Myocyte (in vitro differentiated cells): ENCODE results near the gene PDZD2. TPM values are rescaled to one million over a fixed set of nuclear protein-coding genes. Genes with fewer than 3 reads are reported as not detected.
"Not testable (repeated sequence)": the region's sequence is repeated elsewhere in the genome, so short reads cannot be mapped to it uniquely, and the experiment has no call there.

Experiments used
- DNase-seq: peaks from one replicate; pipeline ENCODE4 v3.0.0-alpha.2; 2012; ENCODE audit warnings: low read depth
- total RNA-seq: library from RNA; depleted of rRNA; stranded (reverse); fragments of >200 nt; gene quantifications from 2 replicates; pipeline ENCODE4 v1.2.3, GENCODE V29; 2014

The PDZD2 gene
- total RNA-seq, 1 donor from 2014 or later = not detected

GRCh38 chr5:31688515-31689092 lies 49.7 kb downstream of the PDZD2 start:
- no peak for DNase-seq

- DNase-seq = not testable (repeated sequence)
These were observed 52.5 kb downstream of the PDZD2 start for GRCh38 chr5:31691408-31691807.

GRCh38 chr5:31692561-31693221 lies 53.8 kb downstream of the PDZD2 start:
- DNase-seq = no peak

GRCh38 chr5:31698673-31699072 lies 59.7 kb downstream of the PDZD2 start:
- no peak for DNase-seq

- no peak for DNase-seq
These were observed 62.8 kb downstream of the PDZD2 start for GRCh38 chr5:31701642-31702299.

GRCh38 chr5:31702712-31703111 lies 63.8 kb downstream of the PDZD2 start:
- no peak for DNase-seq

GRCh38 chr5:31703757-31704156 lies 64.8 kb downstream of the PDZD2 start:
- no peak for DNase-seq

GRCh38 chr5:31706186-31706585 lies 67.3 kb downstream of the PDZD2 start:
- DNase-seq = no peak

GRCh38 chr5:31707329-31707728 lies 68.4 kb downstream of the PDZD2 start:
- no peak for DNase-seq

- no peak for DNase-seq
These were observed 69.2 kb downstream of the PDZD2 start for GRCh38 chr5:31708089-31708488.

GRCh38 chr5:31711363-31711762 lies 72.4 kb downstream of the PDZD2 start:
- no peak for DNase-seq

- DNase-seq = no peak
These were observed 73.1 kb downstream of the PDZD2 start for GRCh38 chr5:31711935-31712592.

- no peak for DNase-seq
These were observed 78.6 kb downstream of the PDZD2 start for GRCh38 chr5:31717561-31717960.

- peak; percentile 2 for DNase-seq
These were observed 81.1 kb downstream of the PDZD2 start for GRCh38 chr5:31720004-31720403.

GRCh38 chr5:31720811-31721345 lies 81.9 kb downstream of the PDZD2 start:
- no peak for DNase-seq

- DNase-seq = no peak
These were observed 83.2 kb downstream of the PDZD2 start for GRCh38 chr5:31722111-31722510.

GRCh38 chr5:31725996-31726395 lies 87.1 kb downstream of the PDZD2 start:
- no peak for DNase-seq

GRCh38 chr5:31726952-31727351 lies 88.0 kb downstream of the PDZD2 start:
- no peak for DNase-seq

- DNase-seq = no peak
These were observed 89.1 kb downstream of the PDZD2 start for GRCh38 chr5:31728039-31728438.

GRCh38 chr5:31728806-31729205 lies 89.9 kb downstream of the PDZD2 start:
- DNase-seq = not testable (repeated sequence)

- DNase-seq = no peak
These were observed 91.2 kb downstream of the PDZD2 start for GRCh38 chr5:31730139-31730538.

GRCh38 chr5:31731016-31731415 lies 92.1 kb downstream of the PDZD2 start:
- DNase-seq = no peak
